Endothelial cell of hepatic sinusoid (primary cell): Measurements from ENCODE around the gene ARFGAP3.

Experiments
- in situ Hi-C: cut with HindIII; loops from 2 replicates; pipeline ENCODE4 v1.10.0; 2017; ENCODE audit warnings: low sequenced_read_pairs

Gene ARFGAP3

DNA sequence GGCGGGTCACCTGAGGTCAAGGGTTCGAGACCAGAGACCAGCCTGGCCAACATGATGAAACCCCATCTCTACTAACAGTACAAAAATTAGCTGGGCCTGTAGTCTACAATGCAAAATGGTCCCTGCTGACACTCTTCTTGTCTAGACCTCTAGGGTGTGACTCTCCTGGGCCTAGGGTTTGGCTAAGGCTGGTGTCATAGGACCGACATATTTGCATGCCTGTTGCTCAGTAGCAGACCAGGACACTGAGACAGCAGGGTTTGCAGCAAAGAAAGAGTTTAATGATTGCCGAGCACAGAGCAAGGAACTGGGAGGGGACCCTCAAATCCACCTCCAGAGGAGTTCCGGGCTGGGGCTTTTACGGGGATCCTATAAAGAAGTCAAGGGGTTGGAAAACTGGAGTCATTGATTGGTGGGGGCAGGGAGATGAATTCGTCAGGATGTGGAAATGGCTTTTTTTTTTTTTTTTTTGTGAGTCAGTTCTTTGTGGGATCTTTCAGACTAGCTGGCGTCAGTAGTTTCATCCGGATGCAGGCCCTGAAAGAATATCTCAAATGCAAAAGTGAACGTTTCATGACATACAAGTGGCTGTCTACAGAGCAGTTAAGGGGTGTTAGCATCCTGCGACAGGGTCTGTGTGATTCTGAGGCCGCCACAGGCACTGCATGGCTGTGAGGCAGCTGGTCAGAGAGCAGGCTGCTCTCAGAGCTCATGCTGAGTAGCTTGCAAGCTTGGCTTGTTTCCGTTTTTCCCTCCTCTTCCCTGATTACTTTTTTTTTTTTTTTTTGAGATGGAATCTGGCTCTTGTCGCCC, 109.2 kb downstream of the ARFGAP3 start:
- in situ Hi-C loops = no loop called here
